HEK293 (cell line): ENCODE results near the gene AGAP1.

Source experiments
- CTCF ChIA-PET: fragments of 350-600 bp; formaldehyde crosslinking; extraction: SDS; loops from one replicate; lab custom pipeline; 2021; ENCODE audit warnings: antibody characterized with exemption; lab: Yijun Ruan, JAX
- POLR2A ChIA-PET: fragments of 300-600 bp; formaldehyde crosslinking; extraction: SDS; loops from one replicate; lab custom pipeline; 2020; ENCODE audit warnings: antibody characterized with exemption, inconsistent platforms; lab: Yijun Ruan, JAX
- H3K27ac ChIP-seq: fragments of 200-500 bp; sonication (Bioruptor generic); 2 replicates; pipeline ENCODE4 v1.5.1; 2014; ENCODE audit warnings: low read depth, low read length, control low read depth, inconsistent platforms; ENCODE audit errors: extremely low read depth
- H3K36me3 ChIP-seq, 2 experiments: fragments of 200-500 bp in 1 of 2; sonication (Bioruptor generic) in 1 of 2; 1 replicate in 1 of 2; 2 replicates in 1 of 2; pipeline ENCODE4 v1.5.1; 2014 to 2017; ENCODE audit warnings: inconsistent platforms in 2 of 2, low read length in 2 of 2; ENCODE audit not compliant: control insufficient read depth in 2 of 2, insufficient read depth in 1 of 2
- H3K4me1 ChIP-seq: fragments of 200-500 bp; sonication (Bioruptor generic); 2 replicates; pipeline ENCODE4 v1.5.1; 2014; ENCODE audit warnings: mild to moderate bottlenecking, low read length, inconsistent platforms; ENCODE audit not compliant: control insufficient read depth, insufficient read depth
- H3K4me3 ChIP-seq: 2 replicates; pipeline ENCODE4 v1.5.1; 2011; ENCODE audit warnings: low read depth, mild to moderate bottlenecking, control low read depth, low read length, moderate library complexity
- H3K9me3 ChIP-seq: fragments of 200-500 bp; sonication (Bioruptor generic); 2 replicates; pipeline ENCODE4 v1.5.1; 2014; ENCODE audit warnings: low read depth, low read length, inconsistent platforms; ENCODE audit not compliant: control insufficient read depth, insufficient read depth
- BCL11B ChIP-seq: fragments of 450-650 bp; formaldehyde crosslinking; IDR thresholded peaks from 2 replicates; pipeline ENCODE4 v1.5.1; 2016; ENCODE audit warnings: low read depth, missing biosample characterization, missing genetic modification characterization
- GFI1B ChIP-seq: fragments of 450-650 bp; formaldehyde crosslinking; IDR thresholded peaks from 2 replicates; pipeline ENCODE4 v1.5.1; 2016; ENCODE audit warnings: missing biosample characterization, missing genetic modification characterization
- GLI4 ChIP-seq: fragments of 450-650 bp; formaldehyde crosslinking; IDR thresholded peaks from 2 replicates; pipeline ENCODE4 v1.5.1; 2016; ENCODE audit warnings: missing biosample characterization, missing genetic modification characterization
- HOXC10 ChIP-seq: sonication (generic); formaldehyde crosslinking; IDR thresholded peaks from 2 replicates; pipeline ENCODE4 v1.8.1; 2023; ENCODE audit warnings: mild to moderate bottlenecking, missing genetic modification reagents
- KLF17 ChIP-seq: fragments of 450-650 bp; formaldehyde crosslinking; IDR thresholded peaks from 2 replicates; pipeline ENCODE4 v1.5.1; 2016; ENCODE audit warnings: missing biosample characterization, missing genetic modification characterization
- PBX3 ChIP-seq: sonication (generic); formaldehyde crosslinking; IDR thresholded peaks from 2 replicates; pipeline ENCODE4 v1.8.1; 2022; ENCODE audit warnings: mild to moderate bottlenecking, moderate library complexity, missing genetic modification reagents
- PRDM10 ChIP-seq: fragments of 450-650 bp; formaldehyde crosslinking; IDR thresholded peaks from 2 replicates; pipeline ENCODE4 v1.5.1; 2016; ENCODE audit warnings: missing biosample characterization, missing genetic modification characterization
- ZBTB17 ChIP-seq: fragments of 450-650 bp; formaldehyde crosslinking; IDR thresholded peaks from 2 replicates; pipeline ENCODE4 v1.5.1; 2016; ENCODE audit warnings: missing biosample characterization, missing genetic modification characterization
- ZBTB21 ChIP-seq: fragments of 450-650 bp; formaldehyde crosslinking; IDR thresholded peaks from 2 replicates; pipeline ENCODE4 v1.5.1; 2017; ENCODE audit warnings: missing biosample characterization, missing genetic modification characterization
- ZFP69B ChIP-seq: fragments of 450-650 bp; formaldehyde crosslinking; IDR thresholded peaks from 2 replicates; pipeline ENCODE4 v1.5.1; 2016; ENCODE audit warnings: missing biosample characterization, missing genetic modification characterization
- ZNF10 ChIP-seq: fragments of 450-650 bp; formaldehyde crosslinking; IDR thresholded peaks from 2 replicates; pipeline ENCODE4 v1.5.1; 2017; ENCODE audit warnings: missing biosample characterization, missing genetic modification characterization
- ZNF175 ChIP-seq: fragments of 450-650 bp; formaldehyde crosslinking; IDR thresholded peaks from 2 replicates; pipeline ENCODE4 v1.5.1; 2016; ENCODE audit warnings: missing biosample characterization, missing genetic modification characterization
- ZNF248 ChIP-seq: fragments of 450-650 bp; formaldehyde crosslinking; IDR thresholded peaks from 2 replicates; pipeline ENCODE4 v1.5.1; 2017; ENCODE audit warnings: missing biosample characterization, missing genetic modification characterization
- ZNF26 ChIP-seq: fragments of 450-650 bp; formaldehyde crosslinking; IDR thresholded peaks from 2 replicates; pipeline ENCODE4 v1.5.1; 2016; ENCODE audit warnings: missing biosample characterization, missing genetic modification characterization
- ZNF394 ChIP-seq: fragments of 450-650 bp; formaldehyde crosslinking; IDR thresholded peaks from 2 replicates; pipeline ENCODE4 v1.5.1; 2016; ENCODE audit warnings: missing biosample characterization, missing genetic modification characterization, mild to moderate bottlenecking, moderate library complexity, borderline replicate concordance
- ZNF560 ChIP-seq: fragments of 450-650 bp; formaldehyde crosslinking; IDR thresholded peaks from 2 replicates; pipeline ENCODE4 v1.5.1; 2017; ENCODE audit warnings: missing biosample characterization, missing genetic modification characterization, borderline replicate concordance
- ZNF561 ChIP-seq: fragments of 450-650 bp; IDR thresholded peaks from 2 replicates; pipeline ENCODE4 v1.5.1; 2018; ENCODE audit warnings: missing biosample characterization, missing genetic modification characterization, borderline replicate concordance
- ZNF571 ChIP-seq: fragments of 450-650 bp; formaldehyde crosslinking; IDR thresholded peaks from 2 replicates; pipeline ENCODE4 v1.5.0; 2017; ENCODE audit warnings: missing biosample characterization, missing genetic modification characterization
- ZNF610 ChIP-seq: fragments of 450-650 bp; formaldehyde crosslinking; IDR thresholded peaks from 2 replicates; pipeline ENCODE4 v1.5.1; 2016; ENCODE audit warnings: missing biosample characterization, missing genetic modification characterization, borderline replicate concordance
- ZNF654 ChIP-seq: fragments of 450-650 bp; formaldehyde crosslinking; IDR thresholded peaks from 2 replicates; pipeline ENCODE4 v1.5.1; 2016; ENCODE audit warnings: low read depth, missing biosample characterization, missing genetic modification characterization
- ZNF670 ChIP-seq: fragments of 450-650 bp; formaldehyde crosslinking; IDR thresholded peaks from 2 replicates; pipeline ENCODE4 v1.5.1; 2016; ENCODE audit warnings: missing biosample characterization, missing genetic modification characterization, low read depth
- ZNF785 ChIP-seq: fragments of 450-650 bp; formaldehyde crosslinking; IDR thresholded peaks from 2 replicates; pipeline ENCODE4 v1.5.1; 2016; ENCODE audit warnings: missing biosample characterization, missing genetic modification characterization

The AGAP1 gene

GRCh38 chr2:236001854-236002253 lies 508.0 kb downstream of the AGAP1 start (continued):
- TF ChIP-seq BCL11B (tag by site-specific recombination) (no peak), ZFP69B (no peak), ZNF26 (no peak), ZBTB21 (tag by site-specific recombination) (no peak), PBX3 (no peak), GLI4 (no peak), HOXC10 (CRISPR knock-in tag) (no peak), ZNF670 (no peak), ZNF571 (tag by site-specific recombination) (no peak), ZNF175 (tag by site-specific recombination) (no peak), ZNF560 (no peak), ZBTB17 (tag by site-specific recombination) (no peak)

GRCh38 chr2:236008006-236008405 lies 514.2 kb downstream of the AGAP1 start:
- no peaks in the 10 kb centered on the region for H3K36me3 ChIP-seq
- no peaks in the 10 kb centered on the region for H3K9me3 ChIP-seq
- no peak overlapping the region for H3K27ac ChIP-seq
- CTCF ChIA-PET: no interaction called here
- TF ChIP-seq ZNF561 (tag by site-specific recombination) (no peak), ZNF654 (tag by site-specific recombination) (no peak), ZNF248 (no peak), BCL11B (tag by site-specific recombination) (no peak), ZNF10 (tag by site-specific recombination) (no peak), ZNF785 (tag by site-specific recombination) (no peak), ZNF394 (tag by site-specific recombination) (no peak), PRDM10 (tag by site-specific recombination) (no peak), GFI1B (tag by site-specific recombination) (no peak), ZNF610 (no peak), KLF17 (tag by site-specific recombination) (no peak)
- TF ChIP-seq, all 188 proteins: peak for 0
- Histone ChIP-seq H3K4me3 (no peak overlapping the region), H3K4me1 (no peaks in the 10 kb centered on the region)
- POLR2A ChIA-PET: no interaction called here
